ENCODE results near the gene GRN. TPM values are rescaled to one million over a fixed set of nuclear protein-coding genes. Genes with fewer than 3 reads are reported as not detected.

The GRN gene
- total RNA-seq, 1 donor from 2014 or later = 904 TPM

- peaks cover 10% of the 10 kb centered on the region for H3K27me3 Mint-ChIP-seq (ENCODE audit: unreplicated experiment)
- no peak for TF ChIP-seq CTCF (IDR thresholded peaks at IDR 0.05; ENCODE audit: unreplicated experiment)
- no peaks in the 10 kb centered on the region for H3K9me3 Mint-ChIP-seq (ENCODE audit: unreplicated experiment)
- H3K4me1 Mint-ChIP-seq (ENCODE audit: unreplicated experiment) = peaks cover 16% of the 10 kb centered on the region
- peak overlapping the region; percentile 79 for H3K4me3 Mint-ChIP-seq (ENCODE audit: unreplicated experiment)
- peaks cover under 1% of the 10 kb centered on the region for H3K36me3 Mint-ChIP-seq (ENCODE audit: low read depth, unreplicated experiment)
- DNase-seq (ENCODE audit: low spot score) = peak; percentile 42
- H3K27ac Mint-ChIP-seq (ENCODE audit: unreplicated experiment) = no peak overlapping the region
Measured at GRCh38 chr17:44384281-44384822, 39.2 kb downstream of the GRN start.

- H3K9me3 Mint-ChIP-seq (ENCODE audit: unreplicated experiment) = no peaks in the 10 kb centered on the region
- no peak for DNase-seq (ENCODE audit: low spot score)
- H3K4me3 Mint-ChIP-seq (ENCODE audit: unreplicated experiment) = no peak overlapping the region
- H3K27ac Mint-ChIP-seq (ENCODE audit: unreplicated experiment) = no peak overlapping the region
- peaks cover 21% of the 10 kb centered on the region for H3K4me1 Mint-ChIP-seq (ENCODE audit: unreplicated experiment)
- H3K36me3 Mint-ChIP-seq (ENCODE audit: low read depth, unreplicated experiment) = peaks cover 5% of the 10 kb centered on the region
- peaks cover 10% of the 10 kb centered on the region for H3K27me3 Mint-ChIP-seq (ENCODE audit: unreplicated experiment)
- no peak for TF ChIP-seq CTCF (IDR thresholded peaks at IDR 0.05; ENCODE audit: unreplicated experiment)
Measured at GRCh38 chr17:44384823-44385286, 39.8 kb downstream of the GRN start.

GRCh38 chr17:44385287-44386181 lies 40.4 kb downstream of the GRN start:
- no peak for TF ChIP-seq CTCF (IDR thresholded peaks at IDR 0.05; ENCODE audit: unreplicated experiment)
- Mint-ChIP-seq H3K9me3 (ENCODE audit: unreplicated experiment) (no peaks in the 10 kb centered on the region), H3K4me3 (ENCODE audit: unreplicated experiment) (peak overlapping the region; percentile 56), H3K27me3 (ENCODE audit: unreplicated experiment) (peaks cover 12% of the 10 kb centered on the region), H3K4me1 (ENCODE audit: unreplicated experiment) (peaks cover 21% of the 10 kb centered on the region), H3K36me3 (ENCODE audit: low read depth, unreplicated experiment) (peaks cover 5% of the 10 kb centered on the region), H3K27ac (ENCODE audit: unreplicated experiment) (no peak overlapping the region)
- peak; percentile 77 for DNase-seq (ENCODE audit: low spot score)

GRCh38 chr17:44386182-44386525 lies 41.1 kb downstream of the GRN start:
- H3K4me1 Mint-ChIP-seq (ENCODE audit: unreplicated experiment) = peaks cover 21% of the 10 kb centered on the region
- H3K9me3 Mint-ChIP-seq (ENCODE audit: unreplicated experiment) = no peaks in the 10 kb centered on the region
- DNase-seq (ENCODE audit: low spot score) = no peak
- no peak for TF ChIP-seq CTCF (IDR thresholded peaks at IDR 0.05; ENCODE audit: unreplicated experiment)
- H3K27me3 Mint-ChIP-seq (ENCODE audit: unreplicated experiment) = peaks cover 12% of the 10 kb centered on the region
- peak overlapping the region; percentile 56 for H3K4me3 Mint-ChIP-seq (ENCODE audit: unreplicated experiment)
- H3K27ac Mint-ChIP-seq (ENCODE audit: unreplicated experiment) = no peak overlapping the region
- peaks cover 5% of the 10 kb centered on the region for H3K36me3 Mint-ChIP-seq (ENCODE audit: low read depth, unreplicated experiment)

GRCh38 chr17:44387804-44388203 lies 42.7 kb downstream of the GRN start:
- peaks cover 9% of the 10 kb centered on the region for H3K27me3 Mint-ChIP-seq (ENCODE audit: unreplicated experiment)
- H3K36me3 Mint-ChIP-seq (ENCODE audit: low read depth, unreplicated experiment) = peaks cover 9% of the 10 kb centered on the region
- no peaks in the 10 kb centered on the region for H3K9me3 Mint-ChIP-seq (ENCODE audit: unreplicated experiment)
- TF ChIP-seq CTCF (IDR thresholded peaks at IDR 0.05; ENCODE audit: unreplicated experiment) = no peak
- peaks cover 15% of the 10 kb centered on the region for H3K4me1 Mint-ChIP-seq (ENCODE audit: unreplicated experiment)
- no peak for DNase-seq (ENCODE audit: low spot score)
- H3K4me3 Mint-ChIP-seq (ENCODE audit: unreplicated experiment) = no peak overlapping the region
- no peak overlapping the region for H3K27ac Mint-ChIP-seq (ENCODE audit: unreplicated experiment)
